SK-N-SH (cell line): Measurements from ENCODE around the gene ZNF785.

ENCODE experiments used
- EP300 ChIP-seq, 2 experiments: IDR thresholded peaks; 2 replicates each; pipeline versions ENCODE4 v1.4.0 to v1.6.1; 2012; ENCODE audit warnings: borderline replicate concordance in 1 of 2, low read depth in 1 of 2, low read length in 1 of 2
- EZH2phosphoT487 ChIP-seq: fragments of 200-600 bp; sonication (generic); IDR thresholded peaks from 2 replicates; pipeline ENCODE4 v1.6.1; 2017; ENCODE audit warnings: low read depth, mixed run types, mild to moderate bottlenecking, antibody characterized with exemption, moderate library complexity, borderline replicate concordance
- MXI1 ChIP-seq: IDR thresholded peaks from 2 replicates; pipeline ENCODE4 v1.6.1; 2012; ENCODE audit warnings: mild to moderate bottlenecking, low read depth, low read length, improper control_type of control experiment
- POLR2AphosphoS5 ChIP-seq: IDR thresholded peaks from 2 replicates; pipeline ENCODE4 v1.6.1; 2012; ENCODE audit warnings: low read depth, low read length
- RAD21 ChIP-seq: IDR thresholded peaks from 2 replicates; pipeline ENCODE4 v1.6.1; 2012; ENCODE audit warnings: mild to moderate bottlenecking, low read length
- TCF12 ChIP-seq: IDR thresholded peaks from 2 replicates; pipeline ENCODE4 v1.4.0; 2012
- YY1 ChIP-seq: IDR thresholded peaks from 2 replicates; pipeline ENCODE4 v1.4.0; 2012; ENCODE audit warnings: low read depth, mild to moderate bottlenecking
- TF ChIP-seq, protein P1 (sequence below): fragments of 200-600 bp; sonication (generic); IDR thresholded peaks from 2 replicates; pipeline ENCODE4 v1.6.1; 2017; ENCODE audit warnings: antibody characterized with exemption, mild to moderate bottlenecking, moderate library complexity
- TF ChIP-seq, protein P2 (sequence below): IDR thresholded peaks from 2 replicates; pipeline ENCODE4 v1.4.0; 2012; ENCODE audit warnings: low read depth
- TF ChIP-seq, protein P3 (sequence below): IDR thresholded peaks from 2 replicates; pipeline ENCODE4 v1.4.0; 2012; ENCODE audit warnings: low read depth, borderline replicate concordance
- TF ChIP-seq, protein P4 (sequence below): fragments of 150-350 bp; IDR thresholded peaks from 2 replicates; pipeline ENCODE4 v1.6.1; 2017; ENCODE audit warnings: antibody characterized with exemption, low read length, low read depth, borderline replicate concordance

GRCh38 chr16:30615358-30616091 lies 30.0 kb upstream of the ZNF785 start:
- TF ChIP-seq EP300 (IDR thresholded peaks at IDR 0.05; ENCODE audit: borderline replicate concordance in 1 of 2, low read depth in 1 of 2, low read length in 1 of 2) = no peak
- TF ChIP-seq, protein P1, sequence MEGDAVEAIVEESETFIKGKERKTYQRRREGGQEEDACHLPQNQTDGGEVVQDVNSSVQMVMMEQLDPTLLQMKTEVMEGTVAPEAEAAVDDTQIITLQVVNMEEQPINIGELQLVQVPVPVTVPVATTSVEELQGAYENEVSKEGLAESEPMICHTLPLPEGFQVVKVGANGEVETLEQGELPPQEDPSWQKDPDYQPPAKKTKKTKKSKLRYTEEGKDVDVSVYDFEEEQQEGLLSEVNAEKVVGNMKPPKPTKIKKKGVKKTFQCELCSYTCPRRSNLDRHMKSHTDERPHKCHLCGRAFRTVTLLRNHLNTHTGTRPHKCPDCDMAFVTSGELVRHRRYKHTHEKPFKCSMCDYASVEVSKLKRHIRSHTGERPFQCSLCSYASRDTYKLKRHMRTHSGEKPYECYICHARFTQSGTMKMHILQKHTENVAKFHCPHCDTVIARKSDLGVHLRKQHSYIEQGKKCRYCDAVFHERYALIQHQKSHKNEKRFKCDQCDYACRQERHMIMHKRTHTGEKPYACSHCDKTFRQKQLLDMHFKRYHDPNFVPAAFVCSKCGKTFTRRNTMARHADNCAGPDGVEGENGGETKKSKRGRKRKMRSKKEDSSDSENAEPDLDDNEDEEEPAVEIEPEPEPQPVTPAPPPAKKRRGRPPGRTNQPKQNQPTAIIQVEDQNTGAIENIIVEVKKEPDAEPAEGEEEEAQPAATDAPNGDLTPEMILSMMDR = peak; percentile 59
- no peak for TF ChIP-seq YY1
- no peak for TF ChIP-seq MXI1
- no peak for TF ChIP-seq EZH2phosphoT487
- TF ChIP-seq, protein P2, sequence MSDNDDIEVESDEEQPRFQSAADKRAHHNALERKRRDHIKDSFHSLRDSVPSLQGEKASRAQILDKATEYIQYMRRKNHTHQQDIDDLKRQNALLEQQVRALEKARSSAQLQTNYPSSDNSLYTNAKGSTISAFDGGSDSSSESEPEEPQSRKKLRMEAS = no peak
- TF ChIP-seq, protein P3, sequence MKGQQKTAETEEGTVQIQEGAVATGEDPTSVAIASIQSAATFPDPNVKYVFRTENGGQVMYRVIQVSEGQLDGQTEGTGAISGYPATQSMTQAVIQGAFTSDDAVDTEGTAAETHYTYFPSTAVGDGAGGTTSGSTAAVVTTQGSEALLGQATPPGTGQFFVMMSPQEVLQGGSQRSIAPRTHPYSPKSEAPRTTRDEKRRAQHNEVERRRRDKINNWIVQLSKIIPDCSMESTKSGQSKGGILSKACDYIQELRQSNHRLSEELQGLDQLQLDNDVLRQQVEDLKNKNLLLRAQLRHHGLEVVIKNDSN = no peak
- no peak for TF ChIP-seq POLR2AphosphoS5
- TF ChIP-seq, protein P4, sequence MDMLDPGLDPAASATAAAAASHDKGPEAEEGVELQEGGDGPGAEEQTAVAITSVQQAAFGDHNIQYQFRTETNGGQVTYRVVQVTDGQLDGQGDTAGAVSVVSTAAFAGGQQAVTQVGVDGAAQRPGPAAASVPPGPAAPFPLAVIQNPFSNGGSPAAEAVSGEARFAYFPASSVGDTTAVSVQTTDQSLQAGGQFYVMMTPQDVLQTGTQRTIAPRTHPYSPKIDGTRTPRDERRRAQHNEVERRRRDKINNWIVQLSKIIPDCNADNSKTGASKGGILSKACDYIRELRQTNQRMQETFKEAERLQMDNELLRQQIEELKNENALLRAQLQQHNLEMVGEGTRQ = no peak
- TF ChIP-seq TCF12 = no peak
- TF ChIP-seq RAD21 = peak; percentile 71
